Activated CD8-positive, alpha-beta T cell treated with anti-CD3 and anti-CD28 coated beads for 36 hours (primary cell): Measurements from ENCODE around the gene CCDC47. TPM values are rescaled to one million over a fixed set of nuclear protein-coding genes. Genes with fewer than 3 reads are reported as not detected.

Experiments used
- ATAC-seq: fragments of 200-7000 bp; cut with Tn5 transposase; one replicate; pipeline ENCODE4 v1.10.0; 2021; ENCODE audit warnings: mild to moderate bottlenecking, moderate library complexity
- CTCF ChIA-PET: fragments of 350-600 bp; sonication (Branson Sonifier 250); formaldehyde crosslinking; loops from one replicate; lab custom pipeline; 2021; ENCODE audit warnings: antibody characterized with exemption; lab: Charles Lee
- POLR2A ChIA-PET: fragments of 350-600 bp; sonication (Branson Sonifier 250); formaldehyde crosslinking; loops from one replicate; lab custom pipeline; 2021; ENCODE audit warnings: antibody characterized with exemption; lab: Charles Lee
- DNase-seq: peaks from one replicate; pipeline ENCODE4 v3.0.0-alpha.2; 2020
- H3K27ac Mint-ChIP-seq: one replicate; pipeline ENCODE4 v1.8.0; 2021; ENCODE audit warnings: mild to moderate bottlenecking, mixed read lengths
- H3K27me3 Mint-ChIP-seq: one replicate; pipeline ENCODE4 v1.8.0; 2021; ENCODE audit warnings: mixed read lengths
- H3K36me3 Mint-ChIP-seq: one replicate; pipeline ENCODE4 v1.8.0; 2021; ENCODE audit warnings: low read depth, mixed read lengths
- H3K4me1 Mint-ChIP-seq: one replicate; pipeline ENCODE4 v1.8.0; 2021; ENCODE audit warnings: low read depth, mixed read lengths
- H3K4me3 Mint-ChIP-seq: one replicate; pipeline ENCODE4 v1.8.0; 2021; ENCODE audit warnings: mild to moderate bottlenecking, moderate library complexity, mixed read lengths
- H3K9me3 Mint-ChIP-seq: one replicate; pipeline ENCODE4 v1.8.0; 2021; ENCODE audit warnings: mixed read lengths
- CTCF ChIP-seq: fragments of 200-600 bp; IDR thresholded peaks from one replicate; pipeline ENCODE4 v1.8.0; 2022; ENCODE audit warnings: antibody characterized with exemption, mild to moderate bottlenecking
- intact Hi-C: fragments of 100-400 bp; cut with micrococcal nuclease; formaldehyde crosslinking; loops from one replicate; pipeline ENCODE4 v1.10.0; 2022
- total RNA-seq, 2 experiments: library from RNA; stranded (reverse); gene quantifications; one replicate each; pipeline ENCODE4 v1.2.3, GENCODE V29; 2021

The CCDC47 gene
- total RNA-seq, 2 experiments from 2014 or later, result 63.0 to 64.4 TPM

- ATAC-seq, result no peak
- Mint-ChIP-seq H3K9me3 (no peaks in the 10 kb centered on the region), H3K4me1 (peaks cover 70% of the 10 kb centered on the region), H3K27ac (no peak overlapping the region), H3K36me3 (peaks cover 50% of the 10 kb centered on the region), H3K27me3 (no peaks in the 10 kb centered on the region), H3K4me3 (no peak overlapping the region)
- ChIA-PET CTCF (interaction anchor here (1.9 kb wide), 1 partner anchor 8 kb away, joined by 7 read pairs; no protein-coding TSS in a partner anchor), POLR2A (interaction anchor here (1.0 to 1.8 kb wide), 2 partner anchors 13 to 140 kb away, joined by 3 to 5 read pairs; no protein-coding TSS in a partner anchor)
- no peak for TF ChIP-seq CTCF
- intact Hi-C loops, result loop anchor here (5.0 kb wide), 1 partner anchor 37 kb away; the partner anchor contains the start of gene STRADA
- DNase-seq, result no peak
Measured at GRCh38 chr17:63704836-63705235, 68.6 kb downstream of the CCDC47 start.

DNA sequence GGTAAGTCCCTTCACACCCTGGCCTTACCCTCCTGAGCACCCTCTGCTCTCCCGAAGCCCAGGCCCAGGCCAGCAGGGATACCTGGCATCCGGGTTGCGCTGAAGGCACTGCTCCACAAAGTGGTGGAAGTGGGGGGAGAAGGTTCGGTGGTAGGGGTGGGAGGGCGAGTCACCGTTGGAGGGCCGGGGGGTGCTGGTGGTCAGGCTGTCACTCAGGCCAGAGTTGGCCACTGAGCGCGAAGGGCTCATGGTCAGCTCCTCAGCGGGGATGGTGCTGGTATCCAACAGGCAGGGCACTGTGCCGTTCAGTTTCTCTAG is 69.2 kb downstream of the CCDC47 start:
- H3K9me3 Mint-ChIP-seq, result no peaks in the 10 kb centered on the region
- ChIA-PET CTCF (no interaction called here), POLR2A (interaction anchor here (1.0 to 11.3 kb wide), 4 partner anchors 9 to 140 kb away, joined by 3 to 96 read pairs (median 6); partner anchors contain the start of genes CCDC47 and DDX42)
- peaks cover 65% of the 10 kb centered on the region for H3K4me1 Mint-ChIP-seq
- DNase-seq (no peak), ATAC-seq (no peak)
- H3K27ac Mint-ChIP-seq, result no peak overlapping the region
- peaks cover 47% of the 10 kb centered on the region for H3K36me3 Mint-ChIP-seq
- intact Hi-C loops, result no loop called here
- TF ChIP-seq CTCF, result no peak
- H3K4me3 Mint-ChIP-seq, result no peak overlapping the region
- no peaks in the 10 kb centered on the region for H3K27me3 Mint-ChIP-seq

DNA sequence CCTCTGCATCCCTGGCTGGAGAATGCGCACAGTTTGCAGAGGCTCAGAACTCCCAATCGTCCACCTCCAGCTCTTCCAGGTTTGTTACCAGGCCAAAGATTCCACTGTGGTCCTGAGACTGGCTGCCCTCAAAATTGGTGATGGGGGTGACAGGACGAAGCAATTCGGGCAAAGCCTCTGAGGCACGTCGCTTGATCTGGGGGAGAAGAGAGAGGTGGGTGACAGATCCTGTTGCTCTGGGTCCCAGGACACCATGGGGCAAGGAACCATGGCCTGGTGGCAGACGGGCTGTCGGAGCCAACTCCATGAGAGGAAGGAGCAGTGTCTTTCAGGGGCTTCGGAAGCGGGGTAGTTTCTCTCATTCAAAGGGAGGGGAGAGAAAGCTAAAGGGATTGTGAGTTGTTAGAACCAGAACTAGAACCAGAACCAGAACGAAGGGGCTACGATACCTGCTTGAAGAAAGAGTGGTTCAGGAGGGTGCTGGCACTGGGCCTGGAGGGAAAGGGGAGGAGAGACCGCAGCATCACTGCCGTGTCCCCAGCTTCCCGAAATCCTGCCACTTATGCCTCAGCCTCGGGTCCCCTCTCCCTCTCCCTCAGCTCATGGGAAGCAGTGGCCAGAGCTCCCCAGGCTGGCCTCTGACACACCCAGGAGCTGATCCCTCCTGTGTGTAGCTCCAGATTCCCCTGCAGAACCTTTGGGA is 69.7 kb downstream of the CCDC47 start:
- peak overlapping the region; percentile 92 for H3K4me3 Mint-ChIP-seq
- H3K27me3 Mint-ChIP-seq, result no peaks in the 10 kb centered on the region
- intact Hi-C loops, result no loop called here
- H3K27ac Mint-ChIP-seq, result peak overlapping the region; percentile 73
- ChIA-PET POLR2A (interaction anchor here (0.9 to 11.3 kb wide), 7 partner anchors 8 to 141 kb away, joined by 3 to 96 read pairs (median 6); partner anchors contain the start of genes CCDC47, DDX42 and STRADA), CTCF (interaction anchor here (2.9 kb wide), 1 partner anchor 7 kb away, joined by 16 read pairs; no protein-coding TSS in a partner anchor)
- ATAC-seq, result no peak
- H3K9me3 Mint-ChIP-seq, result no peaks in the 10 kb centered on the region
- DNase-seq, result no peak
- peaks cover 42% of the 10 kb centered on the region for H3K36me3 Mint-ChIP-seq
- H3K4me1 Mint-ChIP-seq, result peaks cover 59% of the 10 kb centered on the region
- TF ChIP-seq CTCF, result no peak

DNA sequence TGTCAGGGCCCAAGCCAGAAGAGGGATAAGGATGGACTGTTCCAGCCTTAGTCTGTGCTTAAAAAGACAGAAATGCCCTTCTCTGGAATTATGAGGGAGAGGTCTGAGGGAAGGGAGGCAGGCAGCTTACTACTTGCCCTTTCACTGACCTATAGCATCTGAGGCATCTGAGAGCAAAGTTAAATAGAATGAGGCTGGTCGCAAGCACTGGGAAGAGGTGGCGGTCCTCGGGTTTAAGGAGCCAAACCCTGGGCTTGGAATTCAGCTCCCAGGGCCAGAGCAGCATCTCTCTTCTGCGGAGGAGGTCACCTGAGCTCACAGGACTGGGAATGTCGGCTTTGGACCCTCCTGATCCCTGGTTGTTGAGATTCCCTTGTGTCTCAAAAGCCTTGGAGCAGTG is 70.4 kb downstream of the CCDC47 start:
- peak overlapping the region; percentile 92 for H3K4me3 Mint-ChIP-seq
- no peak for DNase-seq
- intact Hi-C loops, result no loop called here
- ATAC-seq, result no peak
- peak overlapping the region; percentile 99 for H3K27ac Mint-ChIP-seq
- peaks cover 41% of the 10 kb centered on the region for H3K36me3 Mint-ChIP-seq
- no peak for TF ChIP-seq CTCF
- H3K9me3 Mint-ChIP-seq, result no peaks in the 10 kb centered on the region
- ChIA-PET CTCF (interaction anchor here (0.8 to 2.9 kb wide), 4 partner anchors 8 to 278 kb away, joined by 3 to 16 read pairs (median 4); partner anchors contain the start of gene MAP3K3), POLR2A (interaction anchor here (0.6 to 11.3 kb wide), 10 partner anchors 7 to 145 kb away, joined by 3 to 96 read pairs (median 5); partner anchors contain the start of genes CCDC47, DDX42 and STRADA)
- no peaks in the 10 kb centered on the region for H3K27me3 Mint-ChIP-seq
- H3K4me1 Mint-ChIP-seq, result peaks cover 55% of the 10 kb centered on the region

GRCh38 chr17:63702721-63703015 is 70.7 kb downstream of the CCDC47 start:
- Mint-ChIP-seq H3K27me3 (no peaks in the 10 kb centered on the region), H3K9me3 (no peaks in the 10 kb centered on the region), H3K4me3 (peak overlapping the region; percentile 92), H3K4me1 (peaks cover 57% of the 10 kb centered on the region), H3K36me3 (peaks cover 44% of the 10 kb centered on the region), H3K27ac (peak overlapping the region; percentile 99)
- ChIA-PET POLR2A (interaction anchor here (0.6 to 11.3 kb wide), 12 partner anchors 7 to 318 kb away, joined by 3 to 96 read pairs (median 4); partner anchors contain the start of genes CCDC47, DDX42, ICAM2 and MAP3K3), CTCF (interaction anchor here (0.8 to 2.9 kb wide), 4 partner anchors 8 to 277 kb away, joined by 3 to 16 read pairs (median 4); partner anchors contain the start of gene MAP3K3)
- DNase-seq (no peak), ATAC-seq (no peak)
- no peak for TF ChIP-seq CTCF
- intact Hi-C loops, result no loop called here
